ENCODE data around the gene RAET1G. TPM values are rescaled to one million over a fixed set of nuclear protein-coding genes. Genes with fewer than 3 reads are reported as not detected.
"Not testable (repeated sequence)": the region's sequence is repeated elsewhere in the genome, so short reads cannot be mapped to it uniquely, and the experiment has no call there.

Gene RAET1G
- total RNA-seq, 4 donors from 2014 or later, result 1.5 TPM; not detected in 3

DNA sequence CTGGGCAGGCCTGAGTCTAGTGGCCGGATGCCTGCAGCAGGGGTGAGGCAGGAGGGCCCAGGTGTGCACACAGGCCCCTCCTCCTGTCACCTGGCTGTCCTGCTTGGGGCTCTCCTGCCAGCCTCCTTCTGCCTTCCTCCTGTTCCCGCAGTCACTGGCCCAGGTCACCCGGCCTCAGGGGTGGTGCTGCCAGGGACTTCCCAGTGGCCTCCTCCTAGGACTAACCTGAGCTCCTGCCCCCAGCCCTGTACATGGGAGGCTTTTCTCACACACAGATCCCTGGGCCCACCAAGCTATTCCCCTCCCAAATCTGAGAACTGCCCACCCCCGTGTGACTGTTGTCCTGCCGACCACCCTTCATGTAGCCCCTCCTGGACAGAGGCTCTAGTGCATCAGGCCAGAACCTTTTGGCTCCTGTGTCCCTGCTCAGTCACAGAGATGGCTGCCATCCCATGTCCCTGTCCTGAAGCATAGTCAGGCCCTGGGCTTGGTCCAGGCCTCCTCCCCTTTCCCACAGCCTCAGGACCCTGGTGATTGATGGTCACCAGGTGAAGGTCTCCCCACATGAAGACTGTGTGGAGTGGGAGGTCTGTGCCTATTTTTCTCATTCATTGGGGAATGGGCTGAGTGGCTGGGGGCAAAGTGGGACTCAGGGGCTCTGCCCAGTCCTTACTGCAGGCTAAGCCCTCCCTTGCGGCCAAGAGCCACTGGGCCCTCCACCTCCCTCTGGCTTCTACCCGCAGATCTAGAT, 39.7 kb upstream of the RAET1G start:
- Histone ChIP-seq H3K36me3 (no peaks in the 10 kb centered on the region), H3K27ac (no peak overlapping the region), H3K4me3 (no peak overlapping the region), H3K9me3 (no peaks in the 10 kb centered on the region), H3K27me3 (peaks cover 5 to 86% of the 10 kb centered on the region in 2 donors), H3K4me1 (peaks cover 0 to 30% (median 20%) of the 10 kb centered on the region in 4 donors)
- DNase-seq (ENCODE audit: low spot score in 2 of 2), result no peak
- TF ChIP-seq, protein P1, sequence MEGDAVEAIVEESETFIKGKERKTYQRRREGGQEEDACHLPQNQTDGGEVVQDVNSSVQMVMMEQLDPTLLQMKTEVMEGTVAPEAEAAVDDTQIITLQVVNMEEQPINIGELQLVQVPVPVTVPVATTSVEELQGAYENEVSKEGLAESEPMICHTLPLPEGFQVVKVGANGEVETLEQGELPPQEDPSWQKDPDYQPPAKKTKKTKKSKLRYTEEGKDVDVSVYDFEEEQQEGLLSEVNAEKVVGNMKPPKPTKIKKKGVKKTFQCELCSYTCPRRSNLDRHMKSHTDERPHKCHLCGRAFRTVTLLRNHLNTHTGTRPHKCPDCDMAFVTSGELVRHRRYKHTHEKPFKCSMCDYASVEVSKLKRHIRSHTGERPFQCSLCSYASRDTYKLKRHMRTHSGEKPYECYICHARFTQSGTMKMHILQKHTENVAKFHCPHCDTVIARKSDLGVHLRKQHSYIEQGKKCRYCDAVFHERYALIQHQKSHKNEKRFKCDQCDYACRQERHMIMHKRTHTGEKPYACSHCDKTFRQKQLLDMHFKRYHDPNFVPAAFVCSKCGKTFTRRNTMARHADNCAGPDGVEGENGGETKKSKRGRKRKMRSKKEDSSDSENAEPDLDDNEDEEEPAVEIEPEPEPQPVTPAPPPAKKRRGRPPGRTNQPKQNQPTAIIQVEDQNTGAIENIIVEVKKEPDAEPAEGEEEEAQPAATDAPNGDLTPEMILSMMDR (IDR thresholded peaks at IDR 0.05), result no peak
- TF ChIP-seq EP300 (IDR thresholded peaks at IDR 0.05), result no peak
- no peak for TF ChIP-seq POLR2A (IDR thresholded peaks at IDR 0.05)
- 65 to 76% methylated on average over 6 to 7 of the region's 7 CpGs for WGBS, 2 donors

DNA sequence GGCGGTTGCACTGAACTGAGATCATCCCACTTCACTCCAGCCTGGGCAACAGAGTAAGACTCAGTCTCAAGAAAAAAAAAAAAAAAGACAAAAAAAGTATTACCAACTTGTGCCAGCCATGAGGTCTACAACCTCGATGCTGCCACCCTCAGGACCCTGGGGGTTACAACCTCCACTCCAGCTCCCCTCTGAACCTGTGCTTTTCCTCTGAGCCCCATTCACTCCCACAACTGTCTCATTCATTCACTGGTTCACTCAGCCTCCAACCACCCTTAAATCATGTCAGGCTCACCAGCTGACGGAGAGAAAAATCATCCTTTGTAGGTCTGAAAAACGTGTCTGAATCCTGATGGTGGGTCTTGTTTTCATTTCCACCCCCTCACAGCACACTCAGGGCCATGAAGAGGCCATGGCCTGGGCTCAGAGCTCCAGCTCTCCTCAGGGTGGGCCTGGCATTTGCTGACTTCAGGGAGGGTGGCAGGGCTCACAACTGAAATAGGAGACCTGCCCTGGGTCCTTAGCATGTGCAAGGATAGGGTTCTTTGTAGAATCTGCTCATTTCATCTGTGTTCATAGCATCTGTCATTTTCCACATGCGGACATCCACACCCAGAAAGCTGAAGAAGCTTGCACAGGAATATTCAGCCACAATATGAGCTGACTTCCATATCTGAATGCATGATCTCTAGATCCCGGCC, 39.0 kb upstream of the RAET1G start:
- H3K27me3 ChIP-seq, result peaks cover 5 to 93% of the 10 kb centered on the region in 2 donors
- H3K4me3 ChIP-seq, result no peak overlapping the region
- H3K4me1 ChIP-seq, result peaks cover 0 to 30% (median 20%) of the 10 kb centered on the region in 4 donors
- H3K36me3 ChIP-seq, result no peaks in the 10 kb centered on the region
- TF ChIP-seq POLR2A (IDR thresholded peaks at IDR 0.05), result no peak
- no peak for TF ChIP-seq EP300 (IDR thresholded peaks at IDR 0.05)
- TF ChIP-seq, protein P1 (IDR thresholded peaks at IDR 0.05), result no peak
- 67% methylated on average over 6 of the region's 6 CpGs for WGBS, 2 donors
- H3K27ac ChIP-seq, result no peak overlapping the region
- no peaks in the 10 kb centered on the region for H3K9me3 ChIP-seq
- DNase-seq (ENCODE audit: low spot score in 2 of 2), result no peak

DNA sequence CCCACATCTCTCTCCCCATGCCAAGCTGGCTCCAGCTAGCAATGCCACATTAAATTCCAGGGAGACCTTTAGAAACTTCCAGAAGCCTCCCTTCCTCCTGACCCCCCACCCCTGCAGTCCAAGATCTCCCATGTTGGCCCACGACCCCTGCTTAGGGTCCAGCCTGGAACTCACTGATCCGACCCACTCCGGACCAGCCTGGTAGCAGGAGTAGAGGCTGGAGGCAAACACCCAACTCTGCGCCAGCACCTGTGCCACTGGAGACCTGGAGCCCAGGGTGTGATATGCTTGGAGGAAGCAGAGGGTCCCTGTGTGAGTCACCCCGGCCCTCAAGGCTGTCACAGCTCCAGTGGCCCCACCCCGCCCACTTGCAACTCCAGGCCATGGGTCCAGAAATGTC, 37.6 kb upstream of the RAET1G start:
- no peak for DNase-seq (ENCODE audit: low spot score in 2 of 2)
- Histone ChIP-seq H3K4me3 (no peak overlapping the region), H3K36me3 (no peaks in the 10 kb centered on the region), H3K27me3 (peaks cover 5 to 94% of the 10 kb centered on the region in 2 donors), H3K27ac (no peak overlapping the region), H3K4me1 (peaks cover 0 to 26% (median 20%) of the 10 kb centered on the region in 4 donors), H3K9me3 (no peaks in the 10 kb centered on the region)
- 72 to 76% methylated on average over 6 of the region's 6 CpGs for WGBS, 2 donors
- TF ChIP-seq EP300 (IDR thresholded peaks at IDR 0.05) (no peak), POLR2A (IDR thresholded peaks at IDR 0.05) (no peak)
- TF ChIP-seq, protein P1 (IDR thresholded peaks at IDR 0.05), result no peak

DNA sequence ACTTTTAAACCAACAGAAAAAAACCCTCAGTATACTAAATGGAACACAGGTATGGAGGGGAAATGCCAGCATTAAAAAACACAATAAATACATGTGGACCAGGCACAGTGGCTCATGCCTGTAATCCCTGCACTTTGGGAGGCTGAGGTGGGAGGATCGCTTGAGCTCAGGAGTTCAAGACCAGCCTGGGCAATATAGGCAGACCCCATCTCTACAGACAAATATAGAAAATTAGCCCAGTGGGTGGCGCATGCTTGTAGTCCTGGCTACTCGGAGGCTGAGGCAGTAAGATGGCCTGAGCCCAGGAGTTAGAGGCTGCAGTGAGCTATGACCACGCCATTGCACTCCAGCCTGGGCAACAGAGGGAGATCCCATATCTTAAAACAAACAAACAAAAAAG, 36.9 kb upstream of the RAET1G start:
- H3K27ac ChIP-seq; H3K36me3 ChIP-seq; H3K4me3 ChIP-seq; H3K9me3 ChIP-seq; DNase-seq (ENCODE audit: low spot score in 2 of 2): not testable (repeated sequence)
- H3K27me3 ChIP-seq, result peaks cover 5 to 94% of the 10 kb centered on the region in 2 donors
- WGBS, 2 donors, result 74 to 76% methylated on average over 4 of the region's 4 CpGs
- H3K4me1 ChIP-seq, result peaks cover 0 to 20% (median 14%) of the 10 kb centered on the region in 4 donors

DNA sequence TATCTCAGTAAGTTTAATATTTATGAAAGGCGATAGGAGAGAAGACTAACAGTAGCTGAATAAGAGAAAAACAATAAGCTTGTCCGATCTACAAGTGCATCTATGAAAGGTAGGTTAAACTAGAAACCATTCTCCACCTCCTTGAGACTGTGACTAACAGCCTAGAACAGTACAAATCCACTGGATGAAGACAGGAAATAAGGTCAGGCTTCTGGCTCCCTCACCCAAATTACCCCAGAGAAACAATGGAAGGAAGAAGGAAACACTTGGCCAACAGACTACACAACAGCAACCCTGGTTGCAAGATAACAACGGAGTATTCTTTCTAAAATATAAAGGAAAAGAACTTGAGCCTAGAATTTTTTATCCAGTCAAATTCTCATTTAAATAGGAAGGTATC, 35.2 kb upstream of the RAET1G start:
- DNase-seq (ENCODE audit: low spot score in 2 of 2); H3K36me3 ChIP-seq; H3K27ac ChIP-seq; H3K4me3 ChIP-seq; H3K9me3 ChIP-seq: not testable (repeated sequence)
- Histone ChIP-seq H3K27me3 (peaks cover 0 to 92% of the 10 kb centered on the region in 2 donors), H3K4me1 (peaks cover 0 to 11% (median under 1%) of the 10 kb centered on the region in 4 donors)
- 42 to 52% methylated on average over 3 of the region's 3 CpGs for WGBS, 2 donors

DNA sequence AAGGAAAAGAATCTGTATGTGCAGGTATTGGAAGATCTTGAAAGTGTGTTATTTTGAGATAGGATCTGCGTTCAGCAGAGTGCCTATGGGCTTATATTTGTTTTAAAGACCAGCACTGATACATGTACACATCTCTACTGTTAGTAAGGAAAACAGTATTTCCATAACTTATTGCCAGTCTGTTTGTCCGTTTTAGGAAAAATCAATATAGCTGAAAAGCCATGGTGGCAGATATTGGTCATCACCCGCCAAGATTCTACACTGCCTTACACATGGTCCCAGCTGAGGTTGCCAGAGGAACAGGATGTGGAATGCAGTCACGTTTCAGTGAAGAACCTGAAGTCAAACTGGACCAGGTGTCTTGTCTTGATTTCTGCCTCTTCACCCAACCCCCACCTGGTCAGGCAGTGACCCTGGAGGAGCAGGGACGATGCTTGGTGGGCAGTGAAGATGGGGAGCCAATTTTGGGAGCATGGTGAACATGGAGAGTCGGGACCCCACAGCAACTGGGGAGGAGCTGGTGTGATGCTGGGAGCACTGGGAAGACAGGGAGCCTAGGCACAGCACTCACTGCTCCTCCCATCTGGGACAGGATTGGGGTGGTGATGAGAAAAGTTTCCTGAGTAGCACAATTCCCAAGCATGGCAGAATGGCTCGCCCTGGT, 32.9 kb upstream of the RAET1G start:
- H3K36me3 ChIP-seq; H3K4me1 ChIP-seq; H3K27ac ChIP-seq; DNase-seq (ENCODE audit: low spot score in 2 of 2); H3K9me3 ChIP-seq; H3K4me3 ChIP-seq: not testable (repeated sequence)
- WGBS, 2 donors, result 44 to 46% methylated on average over 7 of the region's 7 CpGs
- peaks cover 0 to 92% of the 10 kb centered on the region in 2 donors for H3K27me3 ChIP-seq

DNA sequence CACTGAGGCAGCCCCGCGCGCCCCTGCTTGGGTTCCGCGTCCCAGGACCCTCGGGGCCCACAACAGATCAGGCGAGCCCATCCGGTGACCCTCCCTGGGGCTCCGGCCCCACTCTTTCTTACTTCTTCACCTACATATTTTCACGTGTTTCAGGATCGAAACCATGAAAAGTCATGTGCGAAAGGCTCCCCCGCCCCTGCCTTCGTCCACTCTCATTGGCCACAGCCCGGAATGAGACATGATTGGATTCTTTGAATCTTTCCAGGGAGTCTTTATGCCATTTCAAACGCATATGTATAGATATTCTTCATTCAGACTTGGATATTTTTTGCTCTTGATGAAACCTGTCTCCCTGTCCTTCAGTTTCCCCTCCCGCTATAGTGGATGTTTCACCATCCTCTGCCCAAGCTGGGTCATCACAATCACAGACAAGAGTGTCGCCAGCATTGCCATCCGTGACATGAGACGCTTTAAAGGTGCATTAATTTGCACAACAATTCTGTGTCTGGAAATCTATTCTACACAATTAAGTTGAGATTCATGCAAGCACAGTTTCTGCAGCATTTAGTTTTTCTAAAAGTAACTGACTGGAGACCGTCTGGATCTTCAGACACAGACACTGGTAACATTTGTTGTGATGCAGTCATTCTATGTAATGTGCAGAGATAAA, 32.2 kb upstream of the RAET1G start:
- not testable (repeated sequence) for H3K4me3 ChIP-seq; H3K36me3 ChIP-seq; DNase-seq (ENCODE audit: low spot score in 2 of 2); H3K4me1 ChIP-seq; H3K9me3 ChIP-seq; H3K27ac ChIP-seq
- 11 to 16% methylated on average over 13 to 14 of the region's 21 CpGs for WGBS, 2 donors
- peaks cover 0 to 92% of the 10 kb centered on the region in 2 donors for H3K27me3 ChIP-seq

DNA sequence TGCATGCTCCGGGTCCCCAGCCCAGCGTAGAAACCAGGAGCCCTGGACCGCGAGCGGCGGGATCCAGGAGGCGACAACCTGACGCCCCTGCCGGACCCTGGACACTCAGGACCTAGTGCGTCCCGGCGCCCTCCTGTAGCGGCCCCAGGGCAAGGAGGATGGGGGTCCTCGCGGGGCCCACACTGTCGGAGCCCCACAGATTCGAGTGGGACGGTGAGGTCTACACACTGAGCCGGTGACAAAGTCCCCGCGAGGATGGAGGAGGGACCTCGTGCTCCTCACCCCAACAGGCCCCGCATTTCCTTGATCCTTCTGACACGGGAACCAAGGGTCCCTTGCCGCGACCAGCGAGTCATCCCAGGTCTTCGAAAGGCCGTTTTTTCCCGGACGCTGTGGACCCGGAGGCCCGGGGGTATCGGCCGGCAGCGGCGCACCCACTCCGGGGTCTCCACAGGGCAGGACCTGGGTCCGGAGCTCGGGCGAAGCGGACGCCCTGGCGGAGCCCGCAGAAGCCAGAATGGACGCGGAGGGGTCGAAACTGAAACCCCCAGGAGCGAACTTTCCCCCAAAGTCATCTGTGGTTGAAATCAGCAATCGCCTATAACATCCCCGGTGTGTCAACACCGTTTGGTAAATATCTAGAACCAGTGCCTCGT, 31.5 kb upstream of the RAET1G start:
- peaks cover 0 to 91% of the 10 kb centered on the region in 2 donors for H3K27me3 ChIP-seq
- no CpG with 5 or more reads among the region's 53 CpGs for WGBS, 2 donors
- not testable (repeated sequence) for H3K9me3 ChIP-seq; H3K27ac ChIP-seq; H3K4me3 ChIP-seq; DNase-seq (ENCODE audit: low spot score in 2 of 2); H3K36me3 ChIP-seq; H3K4me1 ChIP-seq

DNA sequence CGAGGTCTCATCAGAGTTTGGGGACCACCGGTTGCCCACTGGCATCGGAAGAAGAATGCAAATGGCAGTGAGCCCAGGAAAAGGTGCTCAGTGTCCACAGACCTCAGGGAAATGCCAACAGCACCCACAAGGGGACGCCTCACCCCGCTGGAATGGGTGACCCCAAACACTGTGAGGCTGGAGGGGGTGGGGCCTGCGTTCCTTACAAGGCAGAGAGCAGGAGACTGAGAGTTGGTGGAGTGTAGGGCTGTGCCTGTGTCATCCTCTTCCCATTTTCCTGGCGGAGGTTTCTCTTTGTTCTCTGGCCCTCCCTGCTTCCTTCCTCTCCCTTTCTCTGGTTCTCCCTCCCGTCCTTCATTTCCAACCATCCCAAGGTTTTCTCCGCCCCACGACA, 31.0 kb upstream of the RAET1G start:
- H3K4me3 ChIP-seq; H3K36me3 ChIP-seq; H3K9me3 ChIP-seq; H3K27ac ChIP-seq; DNase-seq (ENCODE audit: low spot score in 2 of 2); H3K4me1 ChIP-seq: not testable (repeated sequence)
- peaks cover 0 to 91% of the 10 kb centered on the region in 2 donors for H3K27me3 ChIP-seq
- 3 to 11% methylated on average over 7 of the region's 10 CpGs for WGBS, 2 donors

Data from tibial nerve (tissue), 4 donors.